Measurements from ENCODE around the gene ERC1. TPM values are rescaled to one million over a fixed set of nuclear protein-coding genes. Genes with fewer than 3 reads are reported as not detected.
A peak's percentile ranks its signal among the peaks of the same experiment; 100 is the strongest.

ERC1 gene
- total RNA-seq, 1 donor from 2014 or later, result 32.5 TPM

- DNase-seq (ENCODE audit: low read depth in 2 of 2), result peak in 1 of 2 donors; percentile 43
These were observed 359.3 kb downstream of the ERC1 start for GRCh38 chr12:1350055-1350933.

- no peak for DNase-seq (ENCODE audit: low read depth in 2 of 2)
These were observed 359.9 kb downstream of the ERC1 start for GRCh38 chr12:1350934-1351240.

- DNase-seq (ENCODE audit: low read depth in 2 of 2), result no peak
These were observed 360.9 kb downstream of the ERC1 start for GRCh38 chr12:1351926-1352325.

GRCh38 chr12:1353451-1353850, 362.4 kb downstream of the ERC1 start:
- no peak for DNase-seq (ENCODE audit: low read depth in 2 of 2)

- no peak for DNase-seq (ENCODE audit: low read depth in 2 of 2)
These were observed 364.4 kb downstream of the ERC1 start for GRCh38 chr12:1355396-1355795.

GRCh38 chr12:1355871-1356270, 364.8 kb downstream of the ERC1 start:
- DNase-seq (ENCODE audit: low read depth in 2 of 2), result peak in 1 of 2 donors; percentile 13

GRCh38 chr12:1356285-1356684, 365.3 kb downstream of the ERC1 start:
- peak in 1 of 2 donors; percentile 53 for DNase-seq (ENCODE audit: low read depth in 2 of 2)

GRCh38 chr12:1357171-1357570, 366.1 kb downstream of the ERC1 start:
- DNase-seq (ENCODE audit: low read depth in 2 of 2), result peak in 1 of 2 donors; percentile 64

- no peak for DNase-seq (ENCODE audit: low read depth in 2 of 2)
These were observed 366.7 kb downstream of the ERC1 start for GRCh38 chr12:1357711-1358110.

- no peak for DNase-seq (ENCODE audit: low read depth in 2 of 2)
These were observed 369.6 kb downstream of the ERC1 start for GRCh38 chr12:1360441-1361210.

GRCh38 chr12:1362143-1362662, 371.2 kb downstream of the ERC1 start:
- DNase-seq (ENCODE audit: low read depth in 2 of 2), result no peak

GRCh38 chr12:1365703-1366102, 374.7 kb downstream of the ERC1 start:
- DNase-seq (ENCODE audit: low read depth in 2 of 2), result no peak

- DNase-seq (ENCODE audit: low read depth in 2 of 2), result no peak
These were observed 376.6 kb downstream of the ERC1 start for GRCh38 chr12:1367331-1368291.

- peak; percentile 14 to 65 for DNase-seq (ENCODE audit: low read depth in 2 of 2)
These were observed 378.4 kb downstream of the ERC1 start for GRCh38 chr12:1369460-1369859.

- DNase-seq (ENCODE audit: low read depth in 2 of 2), result no peak
These were observed 379.0 kb downstream of the ERC1 start for GRCh38 chr12:1369938-1370500.

GRCh38 chr12:1373901-1374735, 383.1 kb downstream of the ERC1 start:
- DNase-seq (ENCODE audit: low read depth in 2 of 2), result no peak

GRCh38 chr12:1375323-1375722, 384.3 kb downstream of the ERC1 start:
- no peak for DNase-seq (ENCODE audit: low read depth in 2 of 2)

GRCh38 chr12:1377117-1377516, 386.1 kb downstream of the ERC1 start:
- DNase-seq (ENCODE audit: low read depth in 2 of 2), result no peak

- DNase-seq (ENCODE audit: low read depth in 2 of 2), result no peak
These were observed 386.7 kb downstream of the ERC1 start for GRCh38 chr12:1377681-1378080.

Data from lung microvascular endothelial cell (primary cell).